GM23338 (cell line): Measurements from ENCODE around the gene PUS3. TPM values are rescaled to one million over a fixed set of nuclear protein-coding genes. Genes with fewer than 3 reads are reported as not detected.
"Not testable (repeated sequence)": the region's sequence is repeated elsewhere in the genome, so short reads cannot be mapped to it uniquely, and the experiment has no call there.

Experiments
- ATAC-seq: fragments of 200-7000 bp; cut with Tn5 transposase; 3 replicates; pipeline ENCODE4 v1.9.1; 2020
- DNase-seq: peaks from one replicate; pipeline ENCODE4 v3.0.0-alpha.2; 2015; ENCODE audit warnings: low spot score
- H2AFZ ChIP-seq: fragments of 200-600 bp; sonication (generic); 2 replicates; pipeline ENCODE4 v1.8.0; 2016; ENCODE audit warnings: antibody characterized with exemption, mild to moderate bottlenecking, moderate library complexity
- H3F3A ChIP-seq: fragments of 200-600 bp; sonication (generic); replicated peaks from 2 replicates; pipeline ENCODE4 v1.8.0; 2017; ENCODE audit warnings: antibody characterized with exemption, mixed run types, low read depth
- H3K27ac ChIP-seq: fragments of 200-600 bp; sonication (generic); 2 replicates; pipeline ENCODE4 v1.6.1; 2016; ENCODE audit warnings: low read depth
- H3K27me3 ChIP-seq: fragments of 200-600 bp; sonication (generic); 2 replicates; pipeline ENCODE4 v1.8.0; 2016; ENCODE audit warnings: mild to moderate bottlenecking, mixed run types, moderate library complexity; ENCODE audit not compliant: insufficient read depth
- H3K36me3 ChIP-seq: fragments of 200-600 bp; sonication (generic); 2 replicates; pipeline ENCODE4 v1.8.0; 2016; ENCODE audit warnings: mild to moderate bottlenecking; ENCODE audit not compliant: insufficient read depth
- H3K4me1 ChIP-seq: fragments of 200-600 bp; sonication (generic); 2 replicates; pipeline ENCODE4 v1.8.0; 2016; ENCODE audit warnings: mild to moderate bottlenecking, moderate library complexity; ENCODE audit not compliant: insufficient read depth
- H3K4me2 ChIP-seq: fragments of 200-600 bp; sonication (generic); 2 replicates; pipeline ENCODE4 v1.7.1; 2017; ENCODE audit warnings: mixed run types
- H3K4me3 ChIP-seq: fragments of 200-600 bp; sonication (generic); 2 replicates; pipeline ENCODE4 v1.6.1; 2016; ENCODE audit warnings: mixed run types
- H3K79me2 ChIP-seq: fragments of 200-600 bp; sonication (generic); replicated peaks from 2 replicates; pipeline ENCODE4 v1.8.0; 2017; ENCODE audit warnings: mild to moderate bottlenecking; ENCODE audit not compliant: insufficient read depth
- H3K9me2 ChIP-seq: fragments of 200-600 bp; sonication (generic); 2 replicates; pipeline ENCODE4 v1.8.0; 2017; ENCODE audit not compliant: insufficient read depth
- H4K20me1 ChIP-seq: fragments of 200-600 bp; sonication (generic); replicated peaks from 2 replicates; pipeline ENCODE4 v1.8.0; 2017; ENCODE audit warnings: mild to moderate bottlenecking; ENCODE audit not compliant: insufficient read depth
- H3K27ac Mint-ChIP-seq: 2 replicates; pipeline ENCODE4 v1.8.0; 2020; ENCODE audit warnings: inconsistent platforms, mild to moderate bottlenecking, moderate library complexity, mixed read lengths
- H3K27me3 Mint-ChIP-seq: 3 replicates; pipeline ENCODE4 v1.8.0; 2022; ENCODE audit warnings: low read depth, mild to moderate bottlenecking, moderate library complexity, mixed read lengths, inconsistent platforms; ENCODE audit not compliant: insufficient read depth, poor library complexity
- H3K36me3 Mint-ChIP-seq: 3 replicates; pipeline ENCODE4 v1.8.0; 2021; ENCODE audit warnings: low read depth, mild to moderate bottlenecking, inconsistent platforms, moderate library complexity, mixed read lengths
- H3K4me1 Mint-ChIP-seq: 3 replicates; pipeline ENCODE4 v1.8.0; 2020; ENCODE audit warnings: mild to moderate bottlenecking, inconsistent platforms, mixed read lengths
- H3K4me3 Mint-ChIP-seq: 3 replicates; pipeline ENCODE4 v1.8.0; 2021; ENCODE audit warnings: moderate library complexity, mild to moderate bottlenecking, inconsistent platforms, mixed read lengths
- H3K9me3 Mint-ChIP-seq: 3 replicates; pipeline ENCODE4 v1.8.0; 2020; ENCODE audit warnings: moderate library complexity, mild to moderate bottlenecking, inconsistent platforms, mixed read lengths
- CREB1 ChIP-seq: fragments of 250-450 bp; sonication (Bioruptor Pico); IDR thresholded peaks from 2 replicates; pipeline ENCODE4 v1.5.0; 2020; ENCODE audit warnings: low read depth, mild to moderate bottlenecking, moderate library complexity
- EZH2 ChIP-seq: fragments of 200-600 bp; sonication (generic); IDR thresholded peaks from one replicate; pipeline ENCODE4 v1.8.0; 2017; ENCODE audit warnings: antibody characterized with exemption, mild to moderate bottlenecking, low read depth; ENCODE audit not compliant: unreplicated experiment
- EZH2phosphoT487 ChIP-seq: fragments of 200-600 bp; sonication (generic); IDR thresholded peaks from one replicate; pipeline ENCODE4 v1.8.1; 2018; ENCODE audit warnings: antibody characterized with exemption; ENCODE audit not compliant: unreplicated experiment
- JUNB ChIP-seq: IDR thresholded peaks from one replicate; pipeline ENCODE4 v1.6.1; 2016; ENCODE audit warnings: antibody characterized with exemption; ENCODE audit not compliant: unreplicated experiment
- NANOG ChIP-seq: IDR thresholded peaks from 2 replicates; pipeline ENCODE4 v1.6.1; 2016; ENCODE audit warnings: antibody characterized with exemption, borderline replicate concordance
- POLR2AphosphoS5 ChIP-seq: IDR thresholded peaks from 2 replicates; pipeline ENCODE4 v1.6.1; 2016; ENCODE audit warnings: antibody characterized with exemption, low read depth
- STAT1 ChIP-seq: IDR thresholded peaks from one replicate; pipeline ENCODE4 v1.6.1; 2016; ENCODE audit warnings: antibody characterized with exemption; ENCODE audit not compliant: unreplicated experiment
- ZNF114 ChIP-seq: fragments of 250-450 bp; sonication (Bioruptor Pico); IDR thresholded peaks from 2 replicates; pipeline ENCODE4 v1.5.0; 2020; ENCODE audit warnings: mild to moderate bottlenecking, moderate library complexity
- ZNF331 ChIP-seq: fragments of 250-450 bp; sonication (Bioruptor Pico); IDR thresholded peaks from 2 replicates; pipeline ENCODE4 v1.5.0; 2020; ENCODE audit warnings: low read depth, mild to moderate bottlenecking, moderate library complexity
- polyA plus RNA-seq: library from polyadenylated mRNA; unstranded; fragments of >200 nt; fragmentation: Nextera tagmentation; extraction: Ambion mirVana; gene quantifications from 2 replicates; pipeline ENCODE4 v1.2.1, GENCODE V29; 2016
- total RNA-seq: library from RNA; depleted of rRNA; stranded (reverse); fragments of >200 nt; shearing (Covaris generic); gene quantifications from 2 replicates; pipeline ENCODE4 v1.2.3, GENCODE V29; 2014
- TF ChIP-seq, protein P1 (sequence below): fragments of 250-450 bp; sonication (Bioruptor Pico); IDR thresholded peaks from 2 replicates; pipeline ENCODE4 v1.5.0; 2020; ENCODE audit warnings: mild to moderate bottlenecking, moderate library complexity
- TF ChIP-seq, protein P2 (sequence below): IDR thresholded peaks from one replicate; pipeline ENCODE4 v1.6.1; 2018; ENCODE audit warnings: antibody characterized with exemption; ENCODE audit not compliant: unreplicated experiment
- TF ChIP-seq, protein P3 (sequence below), 2 experiments: fragments of 200-600 bp in 1 of 2; sonication (generic) in 1 of 2; conservative IDR thresholded peaks; 2 replicates each; pipeline versions ENCODE4 v1.5.1 to v1.6.1; 2016 to 2017; ENCODE audit warnings: antibody characterized with exemption in 2 of 2, low read depth in 2 of 2, mild to moderate bottlenecking in 2 of 2, moderate library complexity in 1 of 2

The PUS3 gene
- total and polyA plus RNA-seq, 2 experiments from 2014 or later, result 15.8 to 24.1 TPM

DNA sequence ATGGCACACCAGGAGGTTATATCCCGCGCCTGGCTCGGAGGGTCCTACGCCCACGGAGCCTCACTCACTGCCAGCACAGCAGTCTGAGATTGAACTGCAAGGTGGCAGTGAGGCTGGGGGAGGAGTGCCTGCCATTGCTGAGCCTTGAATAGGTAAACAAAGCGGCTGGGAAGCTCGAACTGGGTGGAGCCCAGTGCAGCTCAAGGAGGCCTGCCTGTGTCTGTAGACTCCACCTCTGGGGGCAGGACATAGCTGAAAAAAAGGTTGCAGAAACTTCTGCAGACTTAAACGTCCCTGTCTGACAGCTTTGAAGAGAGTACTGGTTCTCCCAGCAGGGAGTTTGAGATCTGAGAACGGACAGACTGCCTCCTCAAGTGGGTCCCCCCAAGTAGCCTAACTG, 45.3 kb downstream of the PUS3 start:
- not testable (repeated sequence) for DNase-seq, H3K4me3 Mint-ChIP-seq, H3F3A ChIP-seq, H3K9me2 ChIP-seq, H3K36me3 ChIP-seq, H3K4me3 ChIP-seq, H3K4me1 Mint-ChIP-seq, H4K20me1 ChIP-seq, H3K79me2 ChIP-seq, H3K27me3 ChIP-seq, H3K27ac Mint-ChIP-seq, H2AFZ ChIP-seq, H3K27ac ChIP-seq, ATAC-seq, H3K27me3 Mint-ChIP-seq, H3K4me1 ChIP-seq, H3K4me2 ChIP-seq
- H3K9me3 Mint-ChIP-seq, result peaks cover 71% of the 10 kb centered on the region
- peaks cover 21% of the 10 kb centered on the region for H3K36me3 Mint-ChIP-seq

DNA sequence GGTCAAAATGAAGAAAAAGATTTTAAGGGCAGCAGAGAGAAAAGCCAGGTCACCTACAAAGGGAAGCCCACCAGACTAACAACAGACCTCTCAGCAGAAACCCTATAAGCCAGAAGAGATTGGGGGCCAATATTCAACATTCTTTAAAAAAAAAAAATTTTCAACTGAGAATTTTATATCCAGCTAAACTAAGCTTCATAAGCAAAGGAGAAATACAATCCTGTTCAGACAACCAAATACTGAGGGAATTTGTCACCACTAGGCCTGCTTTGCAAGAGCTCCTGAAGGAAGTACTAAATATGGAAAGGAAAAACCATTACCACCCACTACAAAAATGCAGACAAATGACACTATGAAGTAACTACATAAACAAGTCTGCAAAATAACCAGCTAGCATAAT, 56.8 kb downstream of the PUS3 start:
- H3K27me3 ChIP-seq, result no peaks in the 10 kb centered on the region
- Mint-ChIP-seq H3K27ac (no peak overlapping the region), H3K4me3 (no peak overlapping the region), H3K9me3 (peaks cover 29% of the 10 kb centered on the region), H3K4me1 (peaks cover 11% of the 10 kb centered on the region; the same call in 2 of the 3 replicates), H3K36me3 (peaks cover 9% of the 10 kb centered on the region), H3K27me3 (no peaks in the 10 kb centered on the region)
- H3K4me1 ChIP-seq, result peaks cover 5% of the 10 kb centered on the region; the same call in 1 of the 2 replicates
- no peaks in the 10 kb centered on the region for H3K79me2 ChIP-seq
- no peaks in the 10 kb centered on the region for H4K20me1 ChIP-seq
- no peaks in the 10 kb centered on the region for H3K9me2 ChIP-seq
- DNase-seq, result no peak
- H2AFZ ChIP-seq, result no peak overlapping the region
- peaks cover 4% of the 10 kb centered on the region; the same call in 1 of the 2 replicates for H3K36me3 ChIP-seq
- no peak overlapping the region for H3K27ac ChIP-seq
- no peak for ATAC-seq
- no peak overlapping the region for H3K4me3 ChIP-seq
- TF ChIP-seq EZH2 (no peak), ZNF114 (CRISPR knock-in tag) (no peak), CREB1 (CRISPR knock-in tag) (no peak), JUNB (no peak), ZNF331 (CRISPR knock-in tag) (no peak), STAT1 (no peak), POLR2AphosphoS5 (no peak), NANOG (no peak), EZH2phosphoT487 (no peak)
- TF ChIP-seq, protein P1, sequence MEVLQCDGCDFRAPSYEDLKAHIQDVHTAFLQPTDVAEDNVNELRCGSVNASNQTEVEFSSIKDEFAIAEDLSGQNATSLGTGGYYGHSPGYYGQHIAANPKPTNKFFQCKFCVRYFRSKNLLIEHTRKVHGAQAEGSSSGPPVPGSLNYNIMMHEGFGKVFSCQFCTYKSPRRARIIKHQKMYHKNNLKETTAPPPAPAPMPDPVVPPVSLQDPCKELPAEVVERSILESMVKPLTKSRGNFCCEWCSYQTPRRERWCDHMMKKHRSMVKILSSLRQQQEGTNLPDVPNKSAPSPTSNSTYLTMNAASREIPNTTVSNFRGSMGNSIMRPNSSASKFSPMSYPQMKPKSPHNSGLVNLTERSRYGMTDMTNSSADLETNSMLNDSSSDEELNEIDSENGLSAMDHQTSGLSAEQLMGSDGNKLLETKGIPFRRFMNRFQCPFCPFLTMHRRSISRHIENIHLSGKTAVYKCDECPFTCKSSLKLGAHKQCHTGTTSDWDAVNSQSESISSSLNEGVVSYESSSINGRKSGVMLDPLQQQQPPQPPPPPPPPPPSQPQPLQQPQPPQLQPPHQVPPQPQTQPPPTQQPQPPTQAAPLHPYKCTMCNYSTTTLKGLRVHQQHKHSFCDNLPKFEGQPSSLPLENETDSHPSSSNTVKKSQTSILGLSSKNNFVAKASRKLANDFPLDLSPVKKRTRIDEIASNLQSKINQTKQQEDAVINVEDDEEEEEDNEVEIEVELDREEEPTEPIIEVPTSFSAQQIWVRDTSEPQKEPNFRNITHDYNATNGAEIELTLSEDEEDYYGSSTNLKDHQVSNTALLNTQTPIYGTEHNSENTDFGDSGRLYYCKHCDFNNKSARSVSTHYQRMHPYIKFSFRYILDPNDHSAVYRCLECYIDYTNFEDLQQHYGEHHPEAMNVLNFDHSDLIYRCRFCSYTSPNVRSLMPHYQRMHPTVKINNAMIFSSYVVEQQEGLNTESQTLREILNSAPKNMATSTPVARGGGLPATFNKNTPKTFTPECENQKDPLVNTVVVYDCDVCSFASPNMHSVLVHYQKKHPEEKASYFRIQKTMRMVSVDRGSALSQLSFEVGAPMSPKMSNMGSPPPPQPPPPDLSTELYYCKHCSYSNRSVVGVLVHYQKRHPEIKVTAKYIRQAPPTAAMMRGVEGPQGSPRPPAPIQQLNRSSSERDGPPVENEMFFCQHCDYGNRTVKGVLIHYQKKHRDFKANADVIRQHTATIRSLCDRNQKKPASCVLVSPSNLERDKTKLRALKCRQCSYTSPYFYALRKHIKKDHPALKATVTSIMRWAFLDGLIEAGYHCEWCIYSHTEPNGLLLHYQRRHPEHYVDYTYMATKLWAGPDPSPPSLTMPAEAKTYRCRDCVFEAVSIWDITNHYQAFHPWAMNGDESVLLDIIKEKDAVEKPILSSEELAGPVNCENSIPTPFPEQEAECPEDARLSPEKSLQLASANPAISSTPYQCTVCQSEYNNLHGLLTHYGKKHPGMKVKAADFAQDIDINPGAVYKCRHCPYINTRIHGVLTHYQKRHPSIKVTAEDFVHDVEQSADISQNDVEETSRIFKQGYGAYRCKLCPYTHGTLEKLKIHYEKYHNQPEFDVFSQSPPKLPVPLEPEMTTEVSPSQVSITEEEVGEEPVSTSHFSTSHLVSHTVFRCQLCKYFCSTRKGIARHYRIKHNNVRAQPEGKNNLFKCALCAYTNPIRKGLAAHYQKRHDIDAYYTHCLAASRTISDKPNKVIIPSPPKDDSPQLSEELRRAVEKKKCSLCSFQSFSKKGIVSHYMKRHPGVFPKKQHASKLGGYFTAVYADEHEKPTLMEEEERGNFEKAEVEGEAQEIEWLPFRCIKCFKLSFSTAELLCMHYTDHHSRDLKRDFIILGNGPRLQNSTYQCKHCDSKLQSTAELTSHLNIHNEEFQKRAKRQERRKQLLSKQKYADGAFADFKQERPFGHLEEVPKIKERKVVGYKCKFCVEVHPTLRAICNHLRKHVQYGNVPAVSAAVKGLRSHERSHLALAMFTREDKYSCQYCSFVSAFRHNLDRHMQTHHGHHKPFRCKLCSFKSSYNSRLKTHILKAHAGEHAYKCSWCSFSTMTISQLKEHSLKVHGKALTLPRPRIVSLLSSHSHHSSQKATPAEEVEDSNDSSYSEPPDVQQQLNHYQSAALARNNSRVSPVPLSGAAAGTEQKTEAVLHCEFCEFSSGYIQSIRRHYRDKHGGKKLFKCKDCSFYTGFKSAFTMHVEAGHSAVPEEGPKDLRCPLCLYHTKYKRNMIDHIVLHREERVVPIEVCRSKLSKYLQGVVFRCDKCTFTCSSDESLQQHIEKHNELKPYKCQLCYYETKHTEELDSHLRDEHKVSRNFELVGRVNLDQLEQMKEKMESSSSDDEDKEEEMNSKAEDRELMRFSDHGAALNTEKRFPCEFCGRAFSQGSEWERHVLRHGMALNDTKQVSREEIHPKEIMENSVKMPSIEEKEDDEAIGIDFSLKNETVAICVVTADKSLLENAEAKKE (CRISPR knock-in tag), result no peak
- TF ChIP-seq, protein P2, sequence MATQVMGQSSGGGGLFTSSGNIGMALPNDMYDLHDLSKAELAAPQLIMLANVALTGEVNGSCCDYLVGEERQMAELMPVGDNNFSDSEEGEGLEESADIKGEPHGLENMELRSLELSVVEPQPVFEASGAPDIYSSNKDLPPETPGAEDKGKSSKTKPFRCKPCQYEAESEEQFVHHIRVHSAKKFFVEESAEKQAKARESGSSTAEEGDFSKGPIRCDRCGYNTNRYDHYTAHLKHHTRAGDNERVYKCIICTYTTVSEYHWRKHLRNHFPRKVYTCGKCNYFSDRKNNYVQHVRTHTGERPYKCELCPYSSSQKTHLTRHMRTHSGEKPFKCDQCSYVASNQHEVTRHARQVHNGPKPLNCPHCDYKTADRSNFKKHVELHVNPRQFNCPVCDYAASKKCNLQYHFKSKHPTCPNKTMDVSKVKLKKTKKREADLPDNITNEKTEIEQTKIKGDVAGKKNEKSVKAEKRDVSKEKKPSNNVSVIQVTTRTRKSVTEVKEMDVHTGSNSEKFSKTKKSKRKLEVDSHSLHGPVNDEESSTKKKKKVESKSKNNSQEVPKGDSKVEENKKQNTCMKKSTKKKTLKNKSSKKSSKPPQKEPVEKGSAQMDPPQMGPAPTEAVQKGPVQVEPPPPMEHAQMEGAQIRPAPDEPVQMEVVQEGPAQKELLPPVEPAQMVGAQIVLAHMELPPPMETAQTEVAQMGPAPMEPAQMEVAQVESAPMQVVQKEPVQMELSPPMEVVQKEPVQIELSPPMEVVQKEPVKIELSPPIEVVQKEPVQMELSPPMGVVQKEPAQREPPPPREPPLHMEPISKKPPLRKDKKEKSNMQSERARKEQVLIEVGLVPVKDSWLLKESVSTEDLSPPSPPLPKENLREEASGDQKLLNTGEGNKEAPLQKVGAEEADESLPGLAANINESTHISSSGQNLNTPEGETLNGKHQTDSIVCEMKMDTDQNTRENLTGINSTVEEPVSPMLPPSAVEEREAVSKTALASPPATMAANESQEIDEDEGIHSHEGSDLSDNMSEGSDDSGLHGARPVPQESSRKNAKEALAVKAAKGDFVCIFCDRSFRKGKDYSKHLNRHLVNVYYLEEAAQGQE, result no peak
- TF ChIP-seq, protein P3, sequence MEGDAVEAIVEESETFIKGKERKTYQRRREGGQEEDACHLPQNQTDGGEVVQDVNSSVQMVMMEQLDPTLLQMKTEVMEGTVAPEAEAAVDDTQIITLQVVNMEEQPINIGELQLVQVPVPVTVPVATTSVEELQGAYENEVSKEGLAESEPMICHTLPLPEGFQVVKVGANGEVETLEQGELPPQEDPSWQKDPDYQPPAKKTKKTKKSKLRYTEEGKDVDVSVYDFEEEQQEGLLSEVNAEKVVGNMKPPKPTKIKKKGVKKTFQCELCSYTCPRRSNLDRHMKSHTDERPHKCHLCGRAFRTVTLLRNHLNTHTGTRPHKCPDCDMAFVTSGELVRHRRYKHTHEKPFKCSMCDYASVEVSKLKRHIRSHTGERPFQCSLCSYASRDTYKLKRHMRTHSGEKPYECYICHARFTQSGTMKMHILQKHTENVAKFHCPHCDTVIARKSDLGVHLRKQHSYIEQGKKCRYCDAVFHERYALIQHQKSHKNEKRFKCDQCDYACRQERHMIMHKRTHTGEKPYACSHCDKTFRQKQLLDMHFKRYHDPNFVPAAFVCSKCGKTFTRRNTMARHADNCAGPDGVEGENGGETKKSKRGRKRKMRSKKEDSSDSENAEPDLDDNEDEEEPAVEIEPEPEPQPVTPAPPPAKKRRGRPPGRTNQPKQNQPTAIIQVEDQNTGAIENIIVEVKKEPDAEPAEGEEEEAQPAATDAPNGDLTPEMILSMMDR (conservative IDR thresholded peaks at IDR 0.05; ENCODE audit: low read depth in 2 of 2), result no peak
- H3F3A ChIP-seq, result no peaks in the 10 kb centered on the region
- H3K4me2 ChIP-seq, result no peak overlapping the region
